Adrenal gland (tissue), 12 donors: ENCODE measurements around the gene TBXA2R. TPM values are rescaled to one million over a fixed set of nuclear protein-coding genes. Genes with fewer than 3 reads are reported as not detected.

Experiments used
- DNase-seq, 7 donors: peaks; one replicate each; pipeline ENCODE4 v3.0.0-alpha.2; 2019 to 2020
- H3K27ac ChIP-seq, 5 donors: fragments of 200-600 bp; sonication (generic) in 4 of 5; 1 replicate in 3 of 5; 2 replicates in 2 of 5; pipeline versions ENCODE4 v1.5.1 to v1.8.0; 2016 to 2020; ENCODE audit warnings: mild to moderate bottlenecking in 1 of 5
- H3K27me3 ChIP-seq: fragments of 200-600 bp; 2 replicates; pipeline ENCODE4 v1.8.0; 2021
- H3K36me3 ChIP-seq, 2 donors: fragments of 200-600 bp; replicated peaks in 1 of 2; 1 replicate in 1 of 2; 2 replicates in 1 of 2; pipeline versions ENCODE4 v1.5.1 to v1.8.0; 2018 to 2022
- H3K4me1 ChIP-seq, 2 donors: fragments of 200-600 bp; replicated peaks in 1 of 2; 1 replicate in 1 of 2; 2 replicates in 1 of 2; pipeline versions ENCODE4 v1.5.1 to v1.8.0; 2018 to 2021
- H3K4me3 ChIP-seq, 4 donors: fragments of 200-600 bp; sonication (generic) in 3 of 4; one replicate each; pipeline ENCODE4 v1.5.1; 2016 to 2018
- H3K9me3 ChIP-seq, 3 donors: fragments of 200-600 bp; sonication (generic) in 1 of 3; replicated peaks in 1 of 3; 1 replicate in 2 of 3; 2 replicates in 1 of 3; pipeline versions ENCODE4 v1.5.1 to v1.8.0; 2016 to 2021
- CTCF ChIP-seq, 6 experiments: fragments of 450-650 bp in 4 of 6; fragments of 200-600 bp in 2 of 6; sonication (generic) in 1 of 6; IDR thresholded peaks; 1 replicate in 5 of 6; 2 replicates in 1 of 6; pipeline versions ENCODE4 v1.5.1 to v1.8.0; 2016 to 2021; ENCODE audit warnings: antibody characterized with exemption in 6 of 6, mild to moderate bottlenecking in 2 of 6, moderate library complexity in 1 of 6
- POLR2A ChIP-seq, 2 donors: fragments of 450-650 bp; IDR thresholded peaks; one replicate each; pipeline ENCODE4 v1.6.1; 2017; ENCODE audit warnings: antibody characterized with exemption in 2 of 2, mild to moderate bottlenecking in 2 of 2, moderate library complexity in 1 of 2
- WGBS, 4 donors: extraction: QIAGEN DNeasy Blood & Tissue Kit in 2 of 4; methylation state at CpG; one replicate each; pipeline versions ENCODE4 v1.1.5 to v1.1.7; 2013 to 2017; 5-methylcytosine and 5-hydroxymethylcytosine counted together
- intact Hi-C, 2 donors: fragments of 100-400 bp; cut with DNase I; formaldehyde crosslinking; loops; one replicate each; pipeline versions ENCODE4 v1.14.1 to v1.15.0; 2022 to 2023
- polyA plus RNA-seq, 3 donors: library from polyadenylated mRNA; stranded (reverse); fragments of 200-250 nt in 2 of 3; fragments of 350-450 nt in 1 of 3; fragmentation: Illumina TruSeq in 1 of 3; extraction: RNeasy Lipid Tissue Mini Kit (QIAGEN cat#74804) in 1 of 3; gene quantifications; one replicate each; pipeline ENCODE4 v1.2.3, GENCODE V29; 2013 to 2014
- total RNA-seq, 9 donors: library from RNA; depleted of rRNA in 4 of 9; stranded (reverse); fragments of >200 nt in 4 of 9; fragments of 120-200 nt in 1 of 9; fragmentation: NEBNext Ultra II Directional in 1 of 9; extraction: Animal tissue kit (Norgen Biotek cat#: 25700) in 1 of 9; gene quantifications; one replicate each; pipeline versions ENCODE4 v1.1.0 to v1.2.4, GENCODE V29; 2013 to 2023
- donor health status: healthy with polysubstance abuse.
- donor health status: Bipolar disorder and iron deficiency.
- donor health status: DM: yes; HTN: yes; CAD: no.
- donor health status: DM: no; HTN: no; CAD: no.
- donor health status: DM: no; HTN: no; CAD: no.
- donor health status: DM: yes; HTN: yes; CAD: no.

Gene TBXA2R
- total and polyA plus RNA-seq, 12 donors, result 4.7 to 25.5 (median 12.4) TPM

- H3K4me1 ChIP-seq, result no peaks in the 10 kb centered on the region
- 79 to 94% (median 92%) methylated on average over 3 to 8 of the region's 8 CpGs for WGBS, 4 donors
- H3K27ac ChIP-seq, result no peak overlapping the region
- intact Hi-C loops, result no loop called here
- no peaks in the 10 kb centered on the region for H3K27me3 ChIP-seq
- peaks cover 0 to 3% of the 10 kb centered on the region in 2 donors for H3K36me3 ChIP-seq
- no peaks in the 10 kb centered on the region for H3K9me3 ChIP-seq
- TF ChIP-seq POLR2A (IDR thresholded peaks at IDR 0.05) (no peak), CTCF (IDR thresholded peaks at IDR 0.05) (no peak)
- DNase-seq, result no peak
- no peak overlapping the region for H3K4me3 ChIP-seq
Observed at GRCh38 chr19:3590991-3591659, 15.6 kb downstream of the TBXA2R start.

GRCh38 chr19:3589949-3590348 lies 16.7 kb downstream of the TBXA2R start:
- intact Hi-C loops, result no loop called here
- DNase-seq, result peak in 1 of 7 donors; percentile 19
- 93 to 100% (median 94%) methylated on average over 8 to 22 of the region's 22 CpGs for WGBS, 4 donors
- TF ChIP-seq CTCF (IDR thresholded peaks at IDR 0.05) (no peak), POLR2A (IDR thresholded peaks at IDR 0.05) (no peak)
- peaks cover 9% of the 10 kb centered on the region for H3K27me3 ChIP-seq
- no peaks in the 10 kb centered on the region for H3K9me3 ChIP-seq
- peaks cover 0 to 3% of the 10 kb centered on the region in 2 donors for H3K4me1 ChIP-seq
- no peak overlapping the region for H3K4me3 ChIP-seq
- no peak overlapping the region for H3K27ac ChIP-seq
- H3K36me3 ChIP-seq, result no peaks in the 10 kb centered on the region

DNA sequence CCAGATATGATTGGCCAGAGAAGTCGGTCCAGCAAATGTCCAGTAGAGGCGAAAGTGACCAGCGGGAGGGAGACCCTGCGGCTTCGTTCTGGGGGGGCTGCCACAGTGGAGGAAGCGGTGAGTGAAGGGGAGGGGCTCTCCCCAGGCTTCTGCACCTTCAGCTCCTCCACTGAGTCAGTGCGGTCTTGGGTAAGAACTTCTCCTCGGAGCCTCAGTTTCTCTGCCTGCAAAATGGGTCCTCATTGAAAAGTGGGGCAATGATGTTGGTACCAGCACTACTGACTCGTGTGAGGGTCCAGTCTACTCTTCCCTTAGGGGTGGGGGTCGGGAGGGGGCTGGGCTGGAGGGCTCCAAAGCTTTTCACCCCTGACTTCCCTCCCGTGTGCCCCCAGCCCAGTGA lies 17.2 kb downstream of the TBXA2R start:
- H3K36me3 ChIP-seq, result no peaks in the 10 kb centered on the region

More for the DNA sequence above, 17.2 kb downstream of the TBXA2R start:
- H3K27ac ChIP-seq, result no peak overlapping the region
- TF ChIP-seq POLR2A (IDR thresholded peaks at IDR 0.05) (no peak), CTCF (IDR thresholded peaks at IDR 0.05) (no peak)
- no peaks in the 10 kb centered on the region for H3K9me3 ChIP-seq
- H3K4me1 ChIP-seq, result peaks cover 0 to 3% of the 10 kb centered on the region in 2 donors
- intact Hi-C loops, result no loop called here
- peaks cover 9% of the 10 kb centered on the region for H3K27me3 ChIP-seq
- 81 to 87% (median 85%) methylated on average over 10 to 11 of the region's 11 CpGs for WGBS, 4 donors
- DNase-seq, result no peak
- H3K4me3 ChIP-seq, result no peak overlapping the region
